Measurements from ENCODE around the gene PIGM. TPM values are rescaled to one million over a fixed set of nuclear protein-coding genes. Genes with fewer than 3 reads are reported as not detected.

PIGM gene
- total and polyA plus RNA-seq, 2 of the 13 experiments (the other 11 are each of a cell fraction or from before 2014, with no cell fraction given) = 3.4 to 4.6 TPM

DNA sequence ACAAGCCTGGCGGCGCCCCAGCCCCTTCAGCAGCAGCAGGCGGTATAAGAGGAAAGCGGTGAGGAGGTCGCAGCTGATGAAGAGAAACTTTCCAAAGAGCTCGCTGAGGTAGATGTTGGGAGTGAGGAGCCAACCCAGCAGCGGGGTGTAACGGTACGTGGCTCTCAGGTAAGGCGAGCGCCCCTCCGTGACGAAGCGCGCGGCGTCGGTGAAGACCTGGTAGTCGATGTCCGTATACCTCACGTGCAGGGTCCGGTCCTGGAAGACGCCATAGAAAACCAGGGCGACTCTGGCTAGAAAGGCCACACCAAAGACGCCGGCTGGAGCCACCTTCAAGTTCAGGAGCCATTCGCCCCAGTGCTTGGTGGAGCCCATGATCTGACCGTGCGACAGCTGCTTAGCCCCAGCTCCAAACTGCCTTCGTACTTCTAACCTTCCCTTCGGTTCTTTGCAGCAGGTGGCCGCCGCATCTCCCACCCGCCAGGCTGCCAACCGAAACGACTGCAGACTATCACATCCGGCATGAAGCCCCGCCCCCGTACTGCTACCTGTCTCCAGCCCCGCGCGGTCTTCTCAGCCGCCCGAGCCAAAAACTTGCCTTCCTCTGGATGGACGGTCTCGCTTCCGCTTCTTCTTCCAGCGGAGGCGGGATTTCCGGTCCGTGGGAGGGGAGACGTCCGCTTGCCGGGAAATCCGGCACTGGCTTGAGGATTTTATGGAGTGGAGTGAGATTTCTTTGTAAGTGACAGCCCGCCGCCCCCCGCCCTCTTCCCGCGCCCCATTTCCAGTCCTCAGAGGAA is at the start of gene PIGM (continued):
- TF ChIP-seq, protein P1, sequence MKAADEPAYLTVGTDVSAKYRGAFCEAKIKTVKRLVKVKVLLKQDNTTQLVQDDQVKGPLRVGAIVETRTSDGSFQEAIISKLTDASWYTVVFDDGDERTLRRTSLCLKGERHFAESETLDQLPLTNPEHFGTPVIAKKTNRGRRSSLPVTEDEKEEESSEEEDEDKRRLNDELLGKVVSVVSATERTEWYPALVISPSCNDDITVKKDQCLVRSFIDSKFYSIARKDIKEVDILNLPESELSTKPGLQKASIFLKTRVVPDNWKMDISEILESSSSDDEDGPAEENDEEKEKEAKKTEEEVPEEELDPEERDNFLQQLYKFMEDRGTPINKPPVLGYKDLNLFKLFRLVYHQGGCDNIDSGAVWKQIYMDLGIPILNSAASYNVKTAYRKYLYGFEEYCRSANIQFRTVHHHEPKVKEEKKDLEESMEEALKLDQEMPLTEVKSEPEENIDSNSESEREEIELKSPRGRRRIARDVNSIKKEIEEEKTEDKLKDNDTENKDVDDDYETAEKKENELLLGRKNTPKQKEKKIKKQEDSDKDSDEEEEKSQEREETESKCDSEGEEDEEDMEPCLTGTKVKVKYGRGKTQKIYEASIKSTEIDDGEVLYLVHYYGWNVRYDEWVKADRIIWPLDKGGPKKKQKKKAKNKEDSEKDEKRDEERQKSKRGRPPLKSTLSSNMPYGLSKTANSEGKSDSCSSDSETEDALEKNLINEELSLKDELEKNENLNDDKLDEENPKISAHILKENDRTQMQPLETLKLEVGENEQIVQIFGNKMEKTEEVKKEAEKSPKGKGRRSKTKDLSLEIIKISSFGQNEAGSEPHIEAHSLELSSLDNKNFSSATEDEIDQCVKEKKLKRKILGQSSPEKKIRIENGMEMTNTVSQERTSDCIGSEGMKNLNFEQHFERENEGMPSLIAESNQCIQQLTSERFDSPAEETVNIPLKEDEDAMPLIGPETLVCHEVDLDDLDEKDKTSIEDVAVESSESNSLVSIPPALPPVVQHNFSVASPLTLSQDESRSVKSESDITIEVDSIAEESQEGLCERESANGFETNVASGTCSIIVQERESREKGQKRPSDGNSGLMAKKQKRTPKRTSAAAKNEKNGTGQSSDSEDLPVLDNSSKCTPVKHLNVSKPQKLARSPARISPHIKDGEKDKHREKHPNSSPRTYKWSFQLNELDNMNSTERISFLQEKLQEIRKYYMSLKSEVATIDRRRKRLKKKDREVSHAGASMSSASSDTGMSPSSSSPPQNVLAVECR (CRISPR knock-in tag; IDR thresholded peaks at IDR 0.05; ENCODE audit: borderline replicate concordance) = peak; percentile 78; the same call in 1 of the 2 replicates
- TF ChIP-seq, protein P2, sequence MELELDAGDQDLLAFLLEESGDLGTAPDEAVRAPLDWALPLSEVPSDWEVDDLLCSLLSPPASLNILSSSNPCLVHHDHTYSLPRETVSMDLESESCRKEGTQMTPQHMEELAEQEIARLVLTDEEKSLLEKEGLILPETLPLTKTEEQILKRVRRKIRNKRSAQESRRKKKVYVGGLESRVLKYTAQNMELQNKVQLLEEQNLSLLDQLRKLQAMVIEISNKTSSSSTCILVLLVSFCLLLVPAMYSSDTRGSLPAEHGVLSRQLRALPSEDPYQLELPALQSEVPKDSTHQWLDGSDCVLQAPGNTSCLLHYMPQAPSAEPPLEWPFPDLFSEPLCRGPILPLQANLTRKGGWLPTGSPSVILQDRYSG (CRISPR knock-in tag; IDR thresholded peaks at IDR 0.05) = peak; percentile 87; the same call in 1 of the 2 replicates
- TF ChIP-seq, protein P3, sequence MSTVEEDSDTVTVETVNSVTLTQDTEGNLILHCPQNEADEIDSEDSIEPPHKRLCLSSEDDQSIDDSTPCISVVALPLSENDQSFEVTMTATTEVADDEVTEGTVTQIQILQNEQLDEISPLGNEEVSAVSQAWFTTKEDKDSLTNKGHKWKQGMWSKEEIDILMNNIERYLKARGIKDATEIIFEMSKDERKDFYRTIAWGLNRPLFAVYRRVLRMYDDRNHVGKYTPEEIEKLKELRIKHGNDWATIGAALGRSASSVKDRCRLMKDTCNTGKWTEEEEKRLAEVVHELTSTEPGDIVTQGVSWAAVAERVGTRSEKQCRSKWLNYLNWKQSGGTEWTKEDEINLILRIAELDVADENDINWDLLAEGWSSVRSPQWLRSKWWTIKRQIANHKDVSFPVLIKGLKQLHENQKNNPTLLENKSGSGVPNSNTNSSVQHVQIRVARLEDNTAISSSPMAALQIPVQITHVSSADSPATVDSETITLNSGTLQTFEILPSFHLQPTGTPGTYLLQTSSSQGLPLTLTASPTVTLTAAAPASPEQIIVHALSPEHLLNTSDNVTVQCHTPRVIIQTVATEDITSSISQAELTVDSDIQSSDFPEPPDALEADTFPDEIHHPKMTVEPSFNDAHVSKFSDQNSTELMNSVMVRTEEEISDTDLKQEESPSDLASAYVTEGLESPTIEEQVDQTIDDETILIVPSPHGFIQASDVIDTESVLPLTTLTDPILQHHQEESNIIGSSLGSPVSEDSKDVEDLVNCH (CRISPR knock-in tag; IDR thresholded peaks at IDR 0.05) = no peak
- TF ChIP-seq CEBPG (CRISPR knock-in tag; IDR thresholded peaks at IDR 0.05) (no peak), GTF3A (CRISPR knock-in tag; conservative IDR thresholded peaks at IDR 0.05) (no peak), FOXP1 (IDR thresholded peaks at IDR 0.05) (no peak), FOXP1 (CRISPR knock-in tag; IDR thresholded peaks at IDR 0.05) (no peak), ZNF790 (CRISPR knock-in tag; IDR thresholded peaks at IDR 0.05; ENCODE audit: borderline replicate concordance) (no peak), ZNF441 (CRISPR knock-in tag; IDR thresholded peaks at IDR 0.05; ENCODE audit: borderline replicate concordance) (peak; percentile 77), ZNF615 (CRISPR knock-in tag; IDR thresholded peaks at IDR 0.05; ENCODE audit: borderline replicate concordance) (no peak), TEAD2 (CRISPR knock-in tag; IDR thresholded peaks at IDR 0.05) (no peak), SMAD9 (CRISPR knock-in tag; IDR thresholded peaks at IDR 0.05) (no peak), FOXA3 (CRISPR knock-in tag; IDR thresholded peaks at IDR 0.05) (no peak), ZNF468 (CRISPR knock-in tag; IDR thresholded peaks at IDR 0.05) (no peak)
- TF ChIP-seq, protein P4, sequence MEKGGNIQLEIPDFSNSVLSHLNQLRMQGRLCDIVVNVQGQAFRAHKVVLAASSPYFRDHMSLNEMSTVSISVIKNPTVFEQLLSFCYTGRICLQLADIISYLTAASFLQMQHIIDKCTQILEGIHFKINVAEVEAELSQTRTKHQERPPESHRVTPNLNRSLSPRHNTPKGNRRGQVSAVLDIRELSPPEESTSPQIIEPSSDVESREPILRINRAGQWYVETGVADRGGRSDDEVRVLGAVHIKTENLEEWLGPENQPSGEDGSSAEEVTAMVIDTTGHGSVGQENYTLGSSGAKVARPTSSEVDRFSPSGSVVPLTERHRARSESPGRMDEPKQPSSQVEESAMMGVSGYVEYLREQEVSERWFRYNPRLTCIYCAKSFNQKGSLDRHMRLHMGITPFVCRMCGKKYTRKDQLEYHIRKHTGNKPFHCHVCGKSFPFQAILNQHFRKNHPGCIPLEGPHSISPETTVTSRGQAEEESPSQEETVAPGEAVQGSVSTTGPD (CRISPR knock-in tag; IDR thresholded peaks at IDR 0.05) = peak; percentile 73
- TF ChIP-seq, protein P5, sequence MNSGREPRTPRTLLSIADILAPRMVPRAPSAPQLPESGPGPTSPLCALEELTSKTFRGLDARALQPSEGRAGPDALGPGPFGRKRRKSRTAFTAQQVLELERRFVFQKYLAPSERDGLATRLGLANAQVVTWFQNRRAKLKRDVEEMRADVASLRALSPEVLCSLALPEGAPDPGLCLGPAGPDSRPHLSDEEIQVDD (CRISPR knock-in tag; IDR thresholded peaks at IDR 0.05; ENCODE audit: borderline replicate concordance) = no peak
- TF ChIP-seq, protein P6, sequence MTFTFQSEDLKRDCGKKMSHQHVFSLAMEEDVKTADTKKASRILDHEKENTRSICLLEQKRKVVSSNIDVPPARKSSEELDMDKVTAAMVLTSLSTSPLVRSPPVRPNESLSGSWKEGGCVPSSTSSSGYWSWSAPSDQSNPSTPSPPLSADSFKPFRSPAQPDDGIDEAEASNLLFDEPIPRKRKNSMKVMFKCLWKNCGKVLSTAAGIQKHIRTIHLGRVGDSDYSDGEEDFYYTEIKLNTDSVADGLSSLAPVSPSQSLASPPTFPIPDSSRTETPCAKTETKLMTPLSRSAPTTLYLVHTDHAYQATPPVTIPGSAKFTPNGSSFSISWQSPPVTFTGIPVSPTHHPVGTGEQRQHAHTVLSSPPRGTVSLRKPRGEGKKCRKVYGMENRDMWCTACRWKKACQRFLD (CRISPR knock-in tag; IDR thresholded peaks at IDR 0.05; ENCODE audit: borderline replicate concordance) = no peak
